ENCODE measurements around the gene GALM.
A peak's percentile ranks its signal among the peaks of the same experiment; 100 is the strongest.
"Not testable (repeated sequence)": the region's sequence is repeated elsewhere in the genome, so short reads cannot be mapped to it uniquely, and the experiment has no call there.

The GALM gene

DNA sequence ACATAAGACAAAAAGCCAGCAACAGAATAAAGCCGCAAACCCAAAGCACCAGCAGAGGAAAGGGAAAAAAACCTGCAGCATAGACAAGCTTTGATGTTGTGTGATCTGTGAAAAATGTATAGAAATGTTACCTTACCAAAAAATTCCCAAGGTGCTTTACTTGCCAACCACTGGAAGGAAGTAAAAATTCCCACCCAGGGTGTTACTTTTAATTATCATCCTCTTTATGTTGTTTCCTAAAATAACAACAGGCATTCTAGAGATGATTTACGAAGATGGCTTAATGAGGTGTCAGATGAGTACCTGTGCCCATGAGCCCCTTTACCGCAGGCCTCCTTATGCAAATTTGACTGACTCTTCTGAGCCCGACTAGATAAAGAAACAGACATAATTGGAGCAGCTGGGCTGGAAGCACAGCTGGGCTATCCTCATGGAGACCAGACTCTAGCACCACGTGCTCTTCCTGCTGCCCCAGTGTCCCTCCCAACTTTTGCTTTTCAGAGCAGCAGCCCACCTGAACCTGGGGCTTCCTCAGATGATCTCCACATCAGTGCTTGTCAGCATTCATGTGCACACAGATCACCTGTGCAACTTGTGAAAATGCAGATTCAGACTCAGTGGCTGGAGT lies 43.8 kb downstream of the GALM start:
- DNase-seq (ENCODE audit: low read depth in 2 of 2) = no peak

DNA sequence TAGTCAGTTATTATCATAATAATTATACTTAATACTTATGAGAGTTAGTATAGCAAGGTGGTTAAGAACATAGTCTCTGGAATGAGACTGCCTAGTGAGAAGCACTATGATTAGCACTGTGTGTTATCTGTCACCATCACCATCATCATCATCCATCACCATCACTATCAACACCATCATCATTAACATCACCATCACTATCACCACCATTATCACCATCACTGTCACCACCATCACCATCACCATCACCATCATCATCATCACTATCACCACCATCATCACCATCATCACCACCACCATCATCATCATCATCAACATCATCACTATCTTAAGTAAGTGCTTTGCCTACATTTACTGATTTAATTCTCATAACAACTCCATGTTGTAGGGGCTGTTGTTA lies 45.6 kb downstream of the GALM start:
- DNase-seq (ENCODE audit: low read depth in 2 of 2) = no peak

DNA sequence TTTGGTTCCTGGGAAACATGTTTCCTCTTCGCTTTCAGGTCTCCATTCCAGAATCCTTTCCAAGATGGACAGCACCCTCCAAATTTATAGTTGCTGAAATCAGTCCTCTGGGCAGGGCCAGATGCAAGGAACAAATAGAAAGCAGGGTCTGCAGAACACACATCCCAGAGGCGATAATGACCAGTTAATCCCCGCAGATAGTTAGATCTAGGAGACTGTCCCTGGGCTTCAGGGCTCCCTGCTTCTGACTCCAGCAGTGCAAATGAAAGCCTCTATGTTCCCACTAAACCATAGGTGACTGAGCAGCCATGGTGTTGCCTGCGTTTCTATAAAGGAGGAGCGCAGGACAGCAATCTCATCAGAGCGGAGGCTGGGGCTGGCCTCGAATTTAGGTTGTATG lies 46.5 kb downstream of the GALM start:
- DNase-seq (ENCODE audit: low read depth in 2 of 2) = no peak

DNA sequence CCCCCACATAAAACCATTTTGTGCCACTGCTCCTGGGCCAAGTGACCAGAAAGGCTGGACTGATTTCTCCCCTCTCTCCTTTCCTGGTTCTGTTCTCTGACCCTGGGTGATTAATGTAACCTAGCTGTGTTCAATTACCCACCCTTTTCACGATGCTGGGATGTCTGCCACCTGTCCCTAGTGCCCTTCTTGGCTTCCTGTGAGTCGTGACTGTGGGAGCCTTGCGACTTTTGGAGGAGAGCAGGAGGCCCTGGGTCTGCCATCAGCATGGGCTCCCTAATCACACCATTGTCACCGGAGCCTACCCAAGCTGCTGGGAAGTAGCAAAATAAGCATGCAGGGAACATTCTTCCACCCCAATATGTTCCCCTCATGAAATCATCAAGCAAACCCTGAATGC lies 47.0 kb downstream of the GALM start:
- DNase-seq (ENCODE audit: low read depth in 2 of 2) = no peak

DNA sequence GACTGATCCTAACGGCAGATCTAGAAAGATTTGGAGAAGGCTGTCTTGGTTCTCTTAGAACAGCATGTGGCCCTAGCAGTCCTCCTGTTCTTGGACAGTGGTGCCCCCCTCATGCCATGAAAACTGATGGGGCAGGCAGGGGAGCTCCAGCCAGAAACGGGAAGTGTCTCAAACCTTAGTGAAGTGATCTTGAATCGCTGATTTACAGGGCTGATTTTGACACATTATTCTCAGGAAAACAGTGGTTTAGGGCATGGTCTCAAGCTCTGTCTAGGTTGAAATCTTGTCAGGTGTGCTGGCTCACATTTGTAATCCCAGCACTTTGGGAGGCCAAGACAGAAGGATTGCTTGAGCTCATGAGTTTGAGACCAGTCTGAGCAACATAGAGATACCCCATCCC lies 47.4 kb downstream of the GALM start:
- DNase-seq (ENCODE audit: low read depth in 2 of 2) = no peak

DNA sequence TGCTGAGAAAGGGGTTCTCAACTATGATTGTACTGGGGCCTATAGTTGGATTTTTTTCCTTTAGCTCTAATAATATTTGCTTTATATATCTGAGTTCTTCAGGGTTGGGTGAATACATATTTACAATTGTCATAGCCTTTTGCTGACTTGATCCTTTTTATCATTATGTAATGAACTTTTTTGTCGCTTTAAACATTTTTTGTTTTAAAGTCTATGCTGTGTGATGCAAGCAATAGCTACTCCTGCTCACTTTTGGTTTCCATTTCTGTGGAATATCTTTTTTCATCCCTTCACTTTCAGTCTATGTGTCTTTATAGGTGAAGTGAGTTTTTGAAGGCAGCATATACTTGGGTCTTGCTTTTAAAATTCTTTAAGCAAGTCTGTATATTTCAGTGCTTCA lies 49.0 kb downstream of the GALM start:
- DNase-seq (ENCODE audit: low read depth in 2 of 2) = not testable (repeated sequence)

DNA sequence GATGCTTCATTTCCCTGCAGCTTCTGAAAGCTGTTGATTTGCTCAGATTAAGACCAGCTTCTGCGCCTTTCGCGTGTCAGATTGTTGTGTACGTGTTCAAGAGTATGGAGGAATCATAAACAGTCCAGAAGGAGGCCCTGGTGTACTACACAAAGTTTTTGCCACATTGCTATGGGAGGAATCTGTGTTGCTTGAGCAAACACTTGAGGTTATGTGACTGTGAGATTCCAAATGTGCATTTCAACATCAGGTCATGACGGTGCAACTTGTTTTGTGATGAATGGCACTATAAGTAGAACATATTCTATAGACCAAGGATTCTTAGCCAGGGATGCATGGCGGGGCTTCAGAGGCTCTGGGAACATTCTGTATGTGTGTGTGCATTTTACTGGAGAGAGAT lies 50.3 kb downstream of the GALM start:
- no peak for DNase-seq (ENCODE audit: low read depth in 2 of 2)

DNA sequence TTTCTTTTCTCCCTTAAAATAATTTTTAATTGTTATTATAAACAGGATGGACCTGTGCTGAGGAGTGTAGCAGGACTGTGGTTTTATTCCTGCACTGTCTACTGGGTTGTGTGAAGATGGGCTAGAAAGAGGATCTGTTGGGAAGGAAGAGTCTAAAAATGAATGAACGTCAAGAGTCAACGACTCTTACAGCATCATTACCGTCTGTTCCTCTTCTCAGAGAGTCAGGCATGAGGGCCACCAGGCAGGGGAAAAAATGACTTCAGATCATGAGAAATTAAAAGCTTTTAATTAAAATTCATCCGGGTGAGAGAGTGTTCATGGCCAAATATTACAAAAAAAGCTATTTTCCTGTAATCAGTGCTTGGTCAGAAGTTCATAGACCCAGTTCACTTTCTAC lies 52.7 kb downstream of the GALM start:
- no peak for DNase-seq (ENCODE audit: low read depth in 2 of 2)

DNA sequence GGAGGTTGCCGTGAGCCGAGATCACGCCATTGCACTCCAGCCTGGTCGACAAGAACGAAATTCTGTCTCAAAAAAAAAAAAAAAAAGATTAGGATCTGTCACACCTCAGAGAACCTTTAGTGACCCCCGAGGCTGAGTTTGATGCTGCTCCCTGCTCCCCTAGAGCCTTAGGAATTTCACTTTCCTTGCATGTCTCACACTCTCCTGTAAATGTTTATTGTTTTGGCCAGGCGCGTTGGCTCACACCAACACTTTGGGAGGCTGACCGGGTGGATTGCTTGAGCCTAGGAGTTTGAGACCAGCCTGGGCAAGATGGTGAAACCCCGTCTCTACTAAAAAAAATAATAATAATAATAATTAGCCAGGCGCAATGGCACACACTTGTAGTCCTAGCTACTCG lies 53.8 kb downstream of the GALM start:
- no peak for DNase-seq (ENCODE audit: low read depth in 2 of 2)

DNA sequence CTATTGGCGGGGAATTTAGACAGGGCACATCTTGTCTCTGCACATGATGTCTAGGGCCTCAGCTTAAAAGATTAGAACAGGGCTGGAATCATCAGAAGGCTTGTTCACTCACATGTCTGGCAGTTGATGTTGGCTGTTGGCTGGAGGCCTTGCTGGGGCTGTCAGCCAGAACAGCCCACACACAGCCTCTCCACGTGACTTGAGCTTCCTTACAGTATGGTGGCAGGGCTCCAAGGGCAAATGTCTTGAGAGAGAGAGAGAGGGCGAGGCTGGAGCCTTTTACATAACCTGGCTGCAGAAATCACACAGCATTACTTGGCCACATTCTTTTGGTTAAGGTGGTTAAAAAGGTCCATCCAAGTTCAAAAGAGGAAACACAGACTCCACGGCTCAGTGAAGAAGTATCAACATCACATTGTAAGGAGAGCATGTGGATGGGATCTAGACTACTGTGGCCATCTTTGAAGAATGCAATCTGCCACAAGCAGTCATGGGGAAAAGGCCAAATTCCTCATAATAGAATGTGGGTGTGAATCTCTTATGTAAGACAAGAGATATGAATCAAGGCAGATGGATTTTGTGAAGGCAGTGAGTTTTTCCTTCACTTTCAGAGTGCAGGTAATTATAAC lies 54.8 kb downstream of the GALM start:
- no peak for DNase-seq (ENCODE audit: low read depth in 2 of 2)

DNA sequence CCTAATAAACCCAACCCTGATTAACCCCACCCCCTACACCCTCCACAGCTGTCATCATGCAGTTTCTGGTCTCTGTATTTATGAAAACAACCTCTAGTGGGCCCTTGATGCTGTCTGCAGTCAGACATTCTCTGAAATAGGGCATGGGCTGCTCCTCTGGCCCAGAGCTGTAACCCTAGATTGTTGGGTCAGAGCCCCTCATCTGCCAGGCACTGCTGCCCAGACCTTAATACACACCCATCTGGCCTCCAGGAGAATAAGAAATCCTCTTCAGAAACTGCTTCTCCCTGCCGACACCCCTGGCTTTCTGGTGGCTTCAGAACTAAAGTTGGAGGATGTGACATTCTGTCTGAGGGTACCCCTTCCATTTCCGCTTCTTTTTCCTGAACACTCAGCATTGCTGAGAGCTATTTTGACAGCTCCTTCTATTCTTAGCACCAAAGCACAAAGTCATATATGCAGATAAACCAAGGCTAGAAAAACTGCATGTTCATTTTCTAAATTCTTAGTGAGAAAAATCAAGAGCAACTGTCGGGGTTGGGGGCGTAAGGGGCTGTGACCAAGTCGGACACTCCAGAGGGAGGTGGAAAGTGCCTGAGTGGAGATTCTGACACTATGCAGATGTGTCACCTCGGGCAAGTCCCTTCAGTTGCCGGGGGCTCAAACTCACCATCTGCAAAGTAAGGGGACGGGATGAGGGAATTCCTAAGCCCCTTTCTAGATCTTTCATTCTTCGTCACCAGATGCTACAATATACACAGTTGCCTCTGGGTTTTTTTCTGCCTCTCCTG lies 56.6 kb downstream of the GALM start:
- peak in 1 of 2 donors; percentile 52 for DNase-seq (ENCODE audit: low read depth in 2 of 2)

DNA sequence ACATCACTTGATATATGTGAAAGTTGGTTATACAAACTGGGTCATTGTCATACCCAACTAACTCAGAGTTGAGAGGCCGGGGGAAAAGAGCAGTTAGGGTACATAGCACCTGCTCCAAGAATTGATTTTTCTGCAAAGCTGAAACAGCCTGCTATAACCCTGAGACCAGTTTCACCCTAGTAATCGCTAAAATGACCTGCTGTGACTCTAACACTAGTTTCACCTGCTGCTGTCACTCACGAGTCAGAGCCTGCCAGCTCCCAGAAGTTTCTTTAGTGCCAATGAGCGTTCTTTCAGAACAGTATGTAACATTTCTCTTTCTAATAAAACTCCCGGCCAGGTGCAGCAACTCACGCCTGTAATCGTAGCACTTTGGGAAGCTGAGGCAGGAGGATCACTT lies 57.3 kb downstream of the GALM start:
- no peak for DNase-seq (ENCODE audit: low read depth in 2 of 2)

DNA sequence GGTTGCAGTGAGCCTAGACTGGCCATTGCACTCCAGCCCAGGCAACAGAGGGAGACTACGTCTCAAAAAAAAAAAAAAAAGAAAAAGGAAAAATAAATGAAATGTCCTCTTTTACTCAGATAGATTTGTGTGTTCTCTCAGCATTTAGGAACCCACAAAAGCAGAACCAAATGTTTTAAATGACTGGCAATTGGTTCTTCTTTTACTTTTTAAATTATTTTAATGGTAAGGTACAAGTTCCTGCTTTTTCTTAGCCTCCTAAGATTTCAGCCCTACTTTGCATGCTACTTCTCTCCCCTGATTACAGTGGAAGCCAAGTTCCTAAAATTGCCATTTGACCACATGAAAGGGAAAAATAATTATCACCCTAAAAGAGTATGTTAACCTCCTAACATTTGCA lies 61.7 kb downstream of the GALM start:
- no peak for DNase-seq (ENCODE audit: low read depth in 2 of 2)

DNA sequence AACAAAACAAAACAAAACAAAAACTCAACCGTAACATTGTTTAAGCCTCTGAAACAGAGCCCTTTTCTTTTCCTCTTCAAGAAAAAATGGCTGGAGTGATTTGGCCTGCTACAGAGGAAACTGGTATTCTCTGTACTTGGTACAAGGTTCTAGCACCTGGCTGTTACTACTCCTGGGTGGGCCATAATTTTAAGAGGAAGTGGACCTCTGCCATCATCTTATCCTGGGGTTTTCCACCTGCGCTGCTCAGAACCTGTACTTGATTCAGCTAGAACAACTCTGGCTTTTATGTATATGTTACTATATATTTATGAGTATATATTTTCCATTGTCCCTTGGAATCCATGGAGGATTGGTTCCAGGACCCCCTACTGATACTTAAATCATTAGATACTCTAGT lies 62.8 kb downstream of the GALM start:
- no peak for DNase-seq (ENCODE audit: low read depth in 2 of 2)

DNA sequence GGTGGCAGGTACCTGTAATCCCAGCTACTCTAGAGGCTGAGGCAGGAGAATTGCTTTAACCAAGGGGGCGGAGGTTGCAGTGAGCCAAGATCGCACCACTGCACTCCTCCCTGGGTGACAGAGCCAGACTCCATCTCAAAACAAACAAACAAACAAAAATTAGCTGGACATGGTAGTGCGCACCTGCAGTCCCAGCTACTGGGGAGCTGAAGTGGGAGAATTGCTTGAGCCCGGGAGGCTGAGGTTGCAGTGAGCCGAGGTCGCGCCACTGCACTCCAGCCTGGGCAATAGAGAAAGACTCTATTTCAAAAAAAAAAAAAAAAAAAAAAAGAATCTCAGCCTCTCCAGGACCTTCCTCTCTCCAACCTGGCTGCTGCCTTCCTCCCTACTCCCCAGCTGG lies 65.2 kb downstream of the GALM start:
- DNase-seq (ENCODE audit: low read depth in 2 of 2) = no peak

DNA sequence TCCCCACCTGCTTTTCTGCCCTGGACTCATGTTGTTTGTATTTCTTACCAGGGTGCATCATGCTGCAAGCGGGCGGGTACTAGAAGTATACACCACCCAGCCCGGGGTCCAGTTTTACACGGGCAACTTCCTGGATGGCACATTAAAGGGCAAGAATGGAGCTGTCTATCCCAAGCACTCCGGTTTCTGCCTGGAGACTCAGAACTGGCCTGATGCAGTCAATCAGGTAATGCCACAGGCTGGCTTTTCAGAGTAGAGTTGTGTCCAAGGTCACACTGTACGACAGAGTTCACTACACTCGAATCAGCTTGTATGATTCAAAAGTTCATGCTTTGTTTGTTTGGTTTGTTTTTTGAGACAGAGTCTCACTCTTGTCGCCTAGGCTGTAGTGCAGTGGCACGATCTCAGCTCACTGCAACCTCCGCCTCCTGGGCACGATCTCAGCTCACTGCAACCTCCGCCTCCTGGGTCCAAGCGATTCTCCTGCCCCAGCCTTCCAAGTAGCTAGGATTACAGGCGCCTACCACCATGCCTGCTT lies 65.8 kb downstream of the GALM start:
- no peak for DNase-seq (ENCODE audit: low read depth in 2 of 2)

DNA sequence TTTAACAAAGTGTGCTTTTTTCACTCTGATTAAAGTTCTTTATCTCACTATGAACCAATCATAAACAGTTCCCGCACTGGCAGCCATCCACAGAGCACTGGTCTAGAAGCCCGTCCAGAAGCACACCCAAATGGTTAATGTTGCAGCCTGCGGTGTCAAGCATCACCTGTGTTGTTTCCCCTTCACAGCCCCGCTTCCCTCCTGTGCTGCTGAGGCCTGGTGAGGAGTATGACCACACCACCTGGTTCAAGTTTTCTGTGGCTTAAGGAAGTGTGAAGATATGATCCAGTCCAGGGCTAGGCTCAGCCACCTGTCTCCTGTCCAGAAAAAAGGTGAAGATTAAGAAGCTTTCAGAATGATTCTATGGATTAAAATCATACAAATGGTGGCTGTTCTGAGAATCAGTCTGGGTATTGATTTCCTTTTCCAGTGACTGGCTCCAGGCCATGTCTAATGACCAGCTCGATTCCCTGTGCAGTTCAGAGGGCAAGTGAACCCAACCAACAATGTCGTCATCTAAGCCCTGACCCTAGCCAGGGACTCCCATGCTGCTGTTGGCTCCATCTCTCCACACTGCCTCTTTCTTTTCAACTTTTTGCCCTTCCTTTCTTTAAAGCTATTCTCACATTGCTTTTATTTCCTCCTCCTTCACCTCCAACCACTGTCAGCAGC lies 67.5 kb downstream of the GALM start:
- DNase-seq (ENCODE audit: low read depth in 2 of 2) = no peak

DNA sequence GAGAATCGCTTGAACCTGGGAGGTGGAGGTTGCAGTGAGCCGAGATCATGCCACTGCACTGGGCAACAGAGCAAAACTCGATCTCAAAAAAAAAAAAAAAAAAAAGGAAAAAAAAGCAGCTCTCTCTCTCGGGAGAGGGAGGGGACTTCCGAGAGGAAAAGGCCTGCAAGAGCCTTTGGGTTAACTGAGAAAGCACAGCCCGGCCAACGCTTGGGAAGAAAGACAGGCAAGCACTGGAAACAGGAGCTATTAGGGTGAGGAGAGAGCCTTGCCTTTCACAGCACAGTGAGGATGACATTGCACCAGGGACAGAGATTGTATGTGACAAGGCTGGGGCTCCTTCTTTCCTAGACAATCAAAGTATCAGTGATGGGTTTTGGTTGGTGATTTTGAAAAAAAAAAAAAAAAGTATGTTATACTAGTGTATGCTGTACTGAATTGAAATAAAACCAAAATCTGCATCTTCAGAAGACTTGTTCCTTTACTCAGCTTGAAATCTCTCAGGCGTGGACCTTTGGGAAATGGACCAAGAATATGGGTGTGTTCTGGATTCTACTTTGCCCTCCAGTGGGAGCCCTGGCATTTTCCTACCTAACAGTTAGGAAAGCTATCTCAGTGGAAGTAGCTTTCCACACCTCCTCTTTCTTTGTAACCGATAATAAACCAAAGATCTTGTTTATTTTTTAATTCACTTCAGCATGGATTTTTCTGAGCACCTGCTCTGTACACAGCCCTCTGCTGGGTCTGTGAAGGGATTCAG lies 68.6 kb downstream of the GALM start:
- DNase-seq (ENCODE audit: low read depth in 2 of 2) = no peak

DNA sequence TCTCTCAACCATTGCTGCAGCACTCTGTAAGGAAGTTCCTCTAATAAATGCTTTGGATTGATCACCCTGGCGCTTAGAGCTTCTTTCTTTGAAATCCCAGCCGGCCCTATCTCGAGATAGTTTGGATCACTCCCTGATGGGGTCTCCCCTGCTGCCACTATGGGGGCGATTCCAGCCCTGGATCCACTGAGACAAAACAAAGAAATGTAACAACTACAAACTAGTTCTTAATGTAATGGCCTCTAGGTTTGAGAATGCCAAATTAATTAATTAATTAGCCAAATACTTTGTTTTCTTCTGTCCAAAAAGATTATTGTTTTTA lies 70.0 kb downstream of the GALM start:
- no peak for DNase-seq (ENCODE audit: low read depth in 2 of 2)

DNA sequence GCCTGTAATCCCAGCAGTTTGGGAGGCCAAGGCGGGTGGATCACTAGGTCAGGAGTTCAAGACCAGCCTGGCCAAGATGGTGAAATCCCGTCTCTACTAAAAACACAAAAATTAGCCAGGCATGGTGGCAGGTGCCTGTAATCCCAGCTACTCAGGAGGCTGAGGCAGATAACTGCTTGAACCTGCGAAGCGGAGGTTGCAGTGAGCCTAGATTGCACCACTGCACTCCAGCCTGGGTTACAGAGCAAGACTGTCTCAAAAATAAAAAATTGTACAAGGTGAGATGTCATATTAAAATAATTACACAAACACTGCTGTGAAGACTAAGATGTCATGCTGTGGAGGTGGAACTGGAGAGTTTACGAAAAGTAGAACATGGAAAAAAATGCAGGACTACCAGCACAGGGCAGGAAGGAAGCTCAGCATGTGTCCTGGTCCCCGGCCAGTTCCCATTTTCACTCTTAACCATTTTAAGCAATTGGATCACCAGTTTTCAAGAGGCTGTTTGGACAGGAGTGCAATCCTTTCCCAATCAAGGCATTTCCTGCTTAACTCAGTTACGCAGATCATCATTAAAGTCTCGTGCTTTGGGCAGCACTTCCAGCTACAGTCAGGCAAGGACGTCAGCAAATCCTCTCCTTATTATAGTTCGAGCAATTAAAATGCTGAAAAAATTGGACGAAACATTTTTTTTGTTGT lies 71.2 kb downstream of the GALM start:
- DNase-seq (ENCODE audit: low read depth in 2 of 2) = not testable (repeated sequence)

DNA sequence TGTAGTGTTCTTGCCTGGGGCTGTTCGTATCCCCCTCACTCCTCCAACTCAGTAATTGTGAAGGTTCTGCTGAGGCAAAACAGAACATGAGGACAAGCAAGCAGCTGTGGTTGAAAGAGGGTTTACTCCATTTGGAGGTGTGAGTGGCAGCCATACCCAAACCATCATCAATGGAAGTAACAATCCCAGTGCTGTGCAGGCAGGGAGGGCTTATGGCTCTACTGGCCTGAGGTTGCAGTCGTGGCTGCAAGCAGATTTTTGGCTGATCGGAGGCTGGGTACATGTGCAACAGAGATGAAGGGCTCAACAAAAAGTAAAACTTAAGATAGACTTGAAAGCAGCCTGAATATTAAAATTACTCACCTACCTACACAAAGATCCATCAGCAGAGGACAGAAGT lies 72.0 kb downstream of the GALM start:
- no peak for DNase-seq (ENCODE audit: low read depth in 2 of 2)
